ENCODE data around the gene RET. TPM values are rescaled to one million over a fixed set of nuclear protein-coding genes. Genes with fewer than 3 reads are reported as not detected.
A peak's percentile ranks its signal among the peaks of the same experiment; 100 is the strongest.
"Not testable (repeated sequence)": the region's sequence is repeated elsewhere in the genome, so short reads cannot be mapped to it uniquely, and the experiment has no call there.

The RET gene
- total and polyA plus RNA-seq, 4 donors, result 0.25 to 2.5 (median 0.29) TPM; not detected in 1

DNA sequence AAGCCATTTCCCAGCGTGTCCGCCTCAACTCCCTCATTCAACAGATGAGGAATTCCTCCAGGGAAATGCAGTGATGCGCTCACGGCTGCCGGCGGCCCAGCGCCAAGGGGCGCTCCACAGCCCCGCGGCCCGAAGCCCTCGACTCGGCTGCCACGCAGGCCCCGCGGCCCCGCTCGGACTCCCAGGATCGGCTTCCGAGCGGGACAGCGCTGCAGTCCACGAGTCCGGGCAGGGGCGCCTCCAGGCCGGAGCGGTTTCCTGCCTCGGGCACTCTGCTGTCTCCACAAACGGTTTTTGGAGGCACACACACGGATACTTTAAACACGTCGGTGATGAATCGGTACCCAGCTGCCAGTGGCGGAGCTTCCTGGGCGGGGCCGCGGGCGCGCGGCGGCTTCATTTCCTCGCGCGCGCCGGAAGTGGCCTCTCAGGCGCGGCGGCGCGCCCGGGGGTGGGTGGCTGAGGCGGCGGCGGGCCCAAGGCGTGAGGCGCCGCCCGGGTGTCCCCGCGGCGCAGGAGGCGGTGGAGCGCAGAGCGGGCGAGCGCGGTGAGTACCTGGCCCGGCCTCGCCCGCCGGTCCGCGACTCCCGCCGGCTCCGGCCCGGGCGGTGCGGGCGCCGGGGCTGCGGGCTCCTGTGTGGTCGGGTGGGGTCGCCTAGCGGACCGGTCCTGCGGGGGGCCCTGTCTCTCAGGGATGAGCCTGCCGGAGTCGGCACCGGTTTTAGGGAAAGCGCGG lies 61.3 kb downstream of the RET start, which contains the start of gene CSGALNACT2:
Gene CSGALNACT2 (plus strand): TSS at position 425 of the 736 bp plus-strand sequence. CDS start 16,705 bp downstream, outside the sequence.
- H3K27me3 ChIP-seq (ENCODE audit: control insufficient read depth in 1 of 2, insufficient read depth in 2 of 2, low read length in 1 of 2), result no peaks in the 10 kb centered on the region
- H3K36me3 ChIP-seq (ENCODE audit: control insufficient read depth in 1 of 2, insufficient read depth in 2 of 2, low read length in 1 of 2), result no peaks in the 10 kb centered on the region
- 0 to 1% methylated on average over 46 to 93 of the region's 93 CpGs for WGBS, 2 donors
- peak within 1 kb of the TSS; percentile 88 to 89 for H3K27ac ChIP-seq (ENCODE audit: low read depth in 1 of 2, low read length in 2 of 2)
- H3K4me3 ChIP-seq (ENCODE audit: low read length in 2 of 2), result peak within 1 kb of the TSS; percentile 89 to 96
- ATAC-seq (ENCODE audit: low FRiP score) (peak; percentile 93), DNase-seq (peak; percentile 91 to 96)
- H3K9me3 ChIP-seq (ENCODE audit: control insufficient read depth, low read length), result no peaks in the 10 kb centered on the region
- no peaks in the 10 kb centered on the region for H3K4me1 ChIP-seq (ENCODE audit: control insufficient read depth in 1 of 2, insufficient read depth in 2 of 2, low read length in 2 of 2)
- intact Hi-C loops (cut with DNase I), result loop anchor here in 1 of 2 donors (10.0 kb wide), 1 partner anchor 353 kb away; the partner anchor contains the start of gene BMS1

DNA sequence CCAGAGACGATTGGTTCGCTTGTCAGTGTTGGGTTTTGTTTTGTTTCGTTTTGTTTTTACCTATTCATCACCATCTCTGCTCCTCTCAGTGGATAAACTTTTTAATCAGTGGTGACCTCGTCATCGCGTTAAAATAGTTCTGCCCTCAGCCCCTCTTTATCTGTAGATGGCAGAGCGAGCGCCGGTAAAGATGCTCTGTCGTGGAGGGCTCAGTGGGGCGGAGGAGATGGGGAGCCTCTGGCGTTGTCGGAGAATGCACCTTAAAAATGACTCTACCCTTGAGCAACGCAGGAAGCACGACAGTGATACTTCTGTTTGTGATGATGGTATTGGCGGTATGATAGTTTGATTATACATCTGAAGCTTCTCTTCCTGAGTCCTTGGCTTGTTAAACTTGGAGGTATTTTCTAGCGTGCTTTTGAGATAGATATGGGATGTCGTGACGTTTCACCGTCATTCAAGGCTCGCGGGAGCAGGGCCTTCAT lies 61.9 kb downstream of the RET start:
- Histone ChIP-seq H3K36me3 (ENCODE audit: control insufficient read depth in 1 of 2, insufficient read depth in 2 of 2, low read length in 1 of 2) (no peaks in the 10 kb centered on the region), H3K9me3 (ENCODE audit: control insufficient read depth, low read length) (no peaks in the 10 kb centered on the region), H3K4me3 (ENCODE audit: low read length in 2 of 2) (peak overlapping the region; percentile 89 to 96), H3K4me1 (ENCODE audit: control insufficient read depth in 1 of 2, insufficient read depth in 2 of 2, low read length in 2 of 2) (no peaks in the 10 kb centered on the region), H3K27me3 (ENCODE audit: control insufficient read depth in 1 of 2, insufficient read depth in 2 of 2, low read length in 1 of 2) (no peaks in the 10 kb centered on the region), H3K27ac (ENCODE audit: low read depth in 1 of 2, low read length in 2 of 2) (peak overlapping the region; percentile 82 to 89)
- DNase-seq (peak in 1 of 2 donors; percentile 56), ATAC-seq (ENCODE audit: low FRiP score) (peak; percentile 33)
- intact Hi-C loops (cut with DNase I), result loop anchor here in 1 of 2 donors (10.0 kb wide), 1 partner anchor 354 kb away; the partner anchor contains the start of gene BMS1
- 0 to 1% methylated on average over 22 of the region's 22 CpGs for WGBS, 2 donors

DNA sequence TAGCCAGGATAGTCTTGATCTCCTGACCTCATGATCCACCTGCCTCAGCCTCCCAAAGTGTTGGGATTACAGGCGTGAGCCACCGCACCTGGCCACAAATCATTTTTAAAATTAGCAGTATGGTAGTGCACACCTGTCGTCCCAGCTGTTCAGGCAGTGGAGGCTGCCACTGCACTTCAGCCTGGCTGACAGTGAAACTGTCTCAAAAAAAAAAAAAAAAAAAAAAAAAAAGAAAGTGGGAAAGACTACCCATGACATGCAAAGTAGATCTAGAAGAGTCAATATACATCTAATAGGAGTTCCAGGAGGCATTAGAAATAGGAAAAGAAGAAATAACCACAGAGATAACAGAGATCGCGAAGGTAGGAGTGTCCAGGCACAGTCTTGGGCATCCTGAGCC lies 64.6 kb downstream of the RET start:
- intact Hi-C loops (cut with DNase I), result no loop called here
- no peaks in the 10 kb centered on the region for H3K27me3 ChIP-seq (ENCODE audit: control insufficient read depth in 1 of 2, insufficient read depth in 2 of 2, low read length in 1 of 2)
- H3K4me1 ChIP-seq (ENCODE audit: control insufficient read depth in 1 of 2, insufficient read depth in 2 of 2, low read length in 2 of 2), result no peaks in the 10 kb centered on the region
- no peak overlapping the region for H3K4me3 ChIP-seq (ENCODE audit: low read length in 2 of 2)
- no peak for ATAC-seq (ENCODE audit: low FRiP score)
- H3K9me3 ChIP-seq (ENCODE audit: control insufficient read depth, low read length), result no peaks in the 10 kb centered on the region
- no peak overlapping the region for H3K27ac ChIP-seq (ENCODE audit: low read depth in 1 of 2, low read length in 2 of 2)
- H3K36me3 ChIP-seq (ENCODE audit: control insufficient read depth in 1 of 2, insufficient read depth in 2 of 2, low read length in 1 of 2), result no peaks in the 10 kb centered on the region
- no peak for DNase-seq
- WGBS, 2 donors, result 91 to 94% methylated on average over 5 of the region's 5 CpGs

DNA sequence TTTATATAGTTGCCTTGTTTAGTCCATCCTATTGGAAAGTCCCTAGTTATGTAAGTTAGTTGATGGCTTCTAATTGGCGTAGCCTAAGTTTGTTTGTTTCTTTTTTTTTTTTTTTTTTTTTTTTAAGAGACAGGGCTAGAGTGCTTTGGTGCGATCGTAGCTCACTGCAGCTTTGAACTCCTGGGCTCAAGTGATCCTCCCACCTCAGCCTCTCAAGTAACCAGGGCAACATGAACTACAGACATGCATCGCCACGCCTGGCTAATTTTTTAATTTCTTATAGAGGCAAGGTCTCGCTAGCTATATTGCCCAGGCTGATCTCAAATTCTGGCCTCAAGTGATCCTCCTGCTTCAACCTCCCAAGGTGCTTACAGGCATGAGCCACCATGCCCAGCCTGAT lies 68.4 kb downstream of the RET start:
- H3K9me3 ChIP-seq (ENCODE audit: control insufficient read depth, low read length), result no peaks in the 10 kb centered on the region
- no peak overlapping the region for H3K4me3 ChIP-seq (ENCODE audit: low read length in 2 of 2)
- no peaks in the 10 kb centered on the region for H3K27me3 ChIP-seq (ENCODE audit: control insufficient read depth in 1 of 2, insufficient read depth in 2 of 2, low read length in 1 of 2)
- WGBS, 2 donors, result 87 to 91% methylated on average over 6 of the region's 6 CpGs
- intact Hi-C loops (cut with DNase I), result no loop called here
- no peak for ATAC-seq (ENCODE audit: low FRiP score)
- no peaks in the 10 kb centered on the region for H3K4me1 ChIP-seq (ENCODE audit: control insufficient read depth in 1 of 2, insufficient read depth in 2 of 2, low read length in 2 of 2)
- H3K36me3 ChIP-seq (ENCODE audit: control insufficient read depth in 1 of 2, insufficient read depth in 2 of 2, low read length in 1 of 2), result no peaks in the 10 kb centered on the region
- no peak overlapping the region for H3K27ac ChIP-seq (ENCODE audit: low read depth in 1 of 2, low read length in 2 of 2)
- no peak for DNase-seq

DNA sequence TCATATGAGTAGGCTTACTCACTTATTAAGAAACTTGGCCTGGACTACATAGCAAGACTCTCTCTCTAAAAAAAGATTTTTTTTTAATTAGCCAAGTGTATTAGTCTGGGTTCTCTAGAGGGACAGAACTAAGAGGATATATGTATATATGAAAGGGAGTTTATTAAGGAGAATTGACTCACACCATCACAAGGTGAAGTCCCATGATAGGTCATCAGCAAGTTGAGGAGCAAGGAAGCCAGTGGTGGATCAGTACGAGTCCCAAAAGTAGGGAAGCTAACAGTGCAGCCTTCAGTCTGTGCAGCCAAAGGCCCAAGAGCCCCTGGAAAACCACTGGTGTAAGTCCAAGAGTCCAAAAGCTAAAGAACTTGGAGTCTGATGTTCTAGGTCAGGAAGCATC lies 69.1 kb downstream of the RET start:
- H3K4me1 ChIP-seq (ENCODE audit: control insufficient read depth in 1 of 2, insufficient read depth in 2 of 2, low read length in 2 of 2); H3K27ac ChIP-seq (ENCODE audit: low read depth in 1 of 2, low read length in 2 of 2); H3K36me3 ChIP-seq (ENCODE audit: control insufficient read depth in 1 of 2, insufficient read depth in 2 of 2, low read length in 1 of 2); H3K27me3 ChIP-seq (ENCODE audit: control insufficient read depth in 1 of 2, insufficient read depth in 2 of 2, low read length in 1 of 2); DNase-seq; ATAC-seq (ENCODE audit: low FRiP score); intact Hi-C loops (cut with DNase I); H3K4me3 ChIP-seq (ENCODE audit: low read length in 2 of 2); H3K9me3 ChIP-seq (ENCODE audit: control insufficient read depth, low read length): not testable (repeated sequence)
- WGBS, 2 donors, result 91 to 96% methylated on average over 1 of the region's 1 CpG

DNA sequence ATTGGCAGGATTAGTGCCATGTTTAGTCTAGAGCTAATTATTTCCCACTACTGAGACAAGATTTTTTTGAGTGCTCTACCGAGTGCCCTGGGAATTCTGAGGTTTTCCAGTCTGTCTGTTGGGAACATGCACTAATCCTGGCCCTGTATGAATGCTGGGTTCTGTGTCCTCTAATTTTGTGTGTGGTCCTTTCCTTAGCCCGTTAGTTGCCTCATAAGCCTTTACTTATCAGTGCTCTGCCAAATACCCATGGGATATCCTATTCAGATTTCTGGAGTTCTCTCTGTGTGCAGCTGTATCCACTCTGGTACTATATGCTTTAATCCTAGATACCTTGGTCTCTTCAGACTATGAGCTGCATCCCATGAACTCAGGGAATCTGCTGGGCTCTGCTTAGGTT lies 74.5 kb downstream of the RET start:
- DNase-seq (no peak), ATAC-seq (ENCODE audit: low FRiP score) (no peak)
- no peaks in the 10 kb centered on the region for H3K9me3 ChIP-seq (ENCODE audit: control insufficient read depth, low read length)
- no peaks in the 10 kb centered on the region for H3K27me3 ChIP-seq (ENCODE audit: control insufficient read depth in 1 of 2, insufficient read depth in 2 of 2, low read length in 1 of 2)
- peaks cover 0 to 4% of the 10 kb centered on the region in 2 donors for H3K4me1 ChIP-seq (ENCODE audit: control insufficient read depth in 1 of 2, insufficient read depth in 2 of 2, low read length in 2 of 2)
- intact Hi-C loops (cut with DNase I), result no loop called here
- H3K27ac ChIP-seq (ENCODE audit: low read depth in 1 of 2, low read length in 2 of 2), result no peak overlapping the region
- H3K36me3 ChIP-seq (ENCODE audit: control insufficient read depth in 1 of 2, insufficient read depth in 2 of 2, low read length in 1 of 2), result no peaks in the 10 kb centered on the region
- H3K4me3 ChIP-seq (ENCODE audit: low read length in 2 of 2), result no peak overlapping the region
- 31 to 37% methylated on average over 2 of the region's 2 CpGs for WGBS, 2 donors

DNA sequence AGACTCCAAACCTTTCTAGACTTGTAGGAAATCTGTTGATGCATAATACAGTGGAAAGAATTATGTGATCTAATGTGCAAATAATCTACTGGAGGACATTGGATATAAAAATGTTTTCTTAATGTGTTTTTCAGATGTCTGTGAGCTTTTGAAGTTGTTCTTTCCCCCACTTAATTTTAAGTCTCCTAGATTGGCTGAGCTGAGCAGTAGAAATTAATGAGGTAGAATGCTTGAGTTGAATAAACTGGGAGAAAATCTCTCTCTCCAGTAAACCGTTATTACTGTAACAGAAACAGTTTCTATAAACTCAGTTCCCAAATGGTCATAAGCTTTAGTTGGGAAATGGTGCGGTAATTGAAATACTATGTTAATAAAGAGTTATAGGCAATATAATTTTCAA lies 77.0 kb downstream of the RET start:
- Histone ChIP-seq H3K27me3 (ENCODE audit: control insufficient read depth in 1 of 2, insufficient read depth in 2 of 2, low read length in 1 of 2) (no peaks in the 10 kb centered on the region), H3K36me3 (ENCODE audit: control insufficient read depth in 1 of 2, insufficient read depth in 2 of 2, low read length in 1 of 2) (no peaks in the 10 kb centered on the region), H3K4me3 (ENCODE audit: low read length in 2 of 2) (no peak overlapping the region), H3K4me1 (ENCODE audit: control insufficient read depth in 1 of 2, insufficient read depth in 2 of 2, low read length in 2 of 2) (peaks cover 0 to 4% of the 10 kb centered on the region in 2 donors), H3K27ac (ENCODE audit: low read depth in 1 of 2, low read length in 2 of 2) (no peak overlapping the region), H3K9me3 (ENCODE audit: control insufficient read depth, low read length) (no peaks in the 10 kb centered on the region)
- 53 to 64% methylated on average over 2 of the region's 2 CpGs for WGBS, 2 donors
- ATAC-seq (ENCODE audit: low FRiP score) (no peak), DNase-seq (no peak)
- intact Hi-C loops (cut with DNase I), result no loop called here

DNA sequence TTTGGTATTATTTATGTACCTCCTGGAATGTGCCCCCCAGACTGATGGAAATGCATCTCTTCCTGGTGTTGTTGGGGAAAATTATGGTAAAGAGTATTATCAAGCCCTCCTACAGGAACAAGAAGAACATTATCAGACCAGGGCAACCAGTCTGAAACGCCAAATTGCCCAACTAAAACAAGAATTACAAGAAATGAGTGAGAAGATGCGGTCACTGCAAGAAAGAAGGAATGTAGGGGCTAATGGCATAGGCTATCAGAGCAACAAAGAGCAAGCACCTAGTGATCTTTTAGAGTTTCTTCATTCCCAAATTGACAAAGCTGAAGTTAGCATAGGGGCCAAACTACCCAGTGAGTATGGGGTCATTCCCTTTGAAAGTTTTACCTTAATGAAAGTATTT lies 78.4 kb downstream of the RET start:
- intact Hi-C loops (cut with DNase I), result no loop called here
- WGBS, 2 donors, result 95 to 97% methylated on average over 2 of the region's 2 CpGs
- ATAC-seq (ENCODE audit: low FRiP score) (no peak), DNase-seq (no peak)
- Histone ChIP-seq H3K9me3 (ENCODE audit: control insufficient read depth, low read length) (no peaks in the 10 kb centered on the region), H3K4me1 (ENCODE audit: control insufficient read depth in 1 of 2, insufficient read depth in 2 of 2, low read length in 2 of 2) (peaks cover 2 to 4% of the 10 kb centered on the region in 2 donors), H3K27me3 (ENCODE audit: control insufficient read depth in 1 of 2, insufficient read depth in 2 of 2, low read length in 1 of 2) (no peaks in the 10 kb centered on the region), H3K4me3 (ENCODE audit: low read length in 2 of 2) (no peak overlapping the region), H3K36me3 (ENCODE audit: control insufficient read depth in 1 of 2, insufficient read depth in 2 of 2, low read length in 1 of 2) (no peaks in the 10 kb centered on the region), H3K27ac (ENCODE audit: low read depth in 1 of 2, low read length in 2 of 2) (no peak overlapping the region)

DNA sequence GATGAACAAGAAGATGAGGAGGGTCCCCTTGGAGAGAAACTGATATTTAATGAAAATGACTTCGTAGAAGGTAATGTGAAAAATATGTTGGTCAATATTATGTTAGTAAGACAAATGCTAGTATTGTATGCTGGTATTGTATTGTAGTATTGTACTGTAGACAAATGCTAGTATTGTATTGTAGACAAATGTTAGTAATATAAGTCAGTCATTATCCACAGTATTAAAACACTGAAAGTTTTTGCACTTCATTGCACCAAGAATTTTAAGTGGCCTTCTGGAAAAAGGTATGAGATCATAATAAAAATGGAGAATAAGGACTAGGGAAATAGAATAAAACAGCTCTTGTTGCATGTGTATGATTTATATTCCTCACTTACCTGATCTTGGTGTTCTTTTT lies 78.9 kb downstream of the RET start:
- no peak for ATAC-seq (ENCODE audit: low FRiP score)
- 95 to 100% methylated on average over 1 of the region's 1 CpG for WGBS, 2 donors
- H3K4me1 ChIP-seq (ENCODE audit: control insufficient read depth in 1 of 2, insufficient read depth in 2 of 2, low read length in 2 of 2), result peaks cover 2 to 4% of the 10 kb centered on the region in 2 donors

More for the DNA sequence above, 78.9 kb downstream of the RET start:
- Histone ChIP-seq H3K27me3 (ENCODE audit: control insufficient read depth in 1 of 2, insufficient read depth in 2 of 2, low read length in 1 of 2) (no peaks in the 10 kb centered on the region), H3K36me3 (ENCODE audit: control insufficient read depth in 1 of 2, insufficient read depth in 2 of 2, low read length in 1 of 2) (no peaks in the 10 kb centered on the region), H3K27ac (ENCODE audit: low read depth in 1 of 2, low read length in 2 of 2) (no peak overlapping the region), H3K9me3 (ENCODE audit: control insufficient read depth, low read length) (no peaks in the 10 kb centered on the region), H3K4me3 (ENCODE audit: low read length in 2 of 2) (no peak overlapping the region)
- no peak for DNase-seq
- intact Hi-C loops (cut with DNase I), result no loop called here

All from aorta (tissue), 5 donors.